ENCODE data around the gene TAOK2. TPM values are rescaled to one million over a fixed set of nuclear protein-coding genes. Genes with fewer than 3 reads are reported as not detected.

TAOK2 gene
- polyA plus RNA-seq, 2 of the 4 experiments (the other 2 are of a cell fraction), result 13.7 to 30.8 TPM

- no peak overlapping the region for H3K4me2 ChIP-seq
- no peaks in the 10 kb centered on the region for H3K4me1 ChIP-seq
- H3K27ac ChIP-seq, result no peak overlapping the region
- ChIA-PET POLR2A (no interaction called here), CTCF (interaction anchor here (0.9 to 5.3 kb wide), 2 partner anchors 18 to 75 kb away, joined by 4 to 22 read pairs; no protein-coding TSS in a partner anchor)
- TF ChIP-seq FOXS1 (CRISPR knock-in tag; IDR thresholded peaks at IDR 0.05) (no peak), CHD4 (IDR thresholded peaks at IDR 0.05; ENCODE audit: borderline replicate concordance) (no peak), ESRRA (IDR thresholded peaks at IDR 0.05; ENCODE audit: borderline replicate concordance, low read length) (no peak), SMC3 (IDR thresholded peaks at IDR 0.05) (no peak), RCOR1 (IDR thresholded peaks at IDR 0.05; ENCODE audit: low read depth, low read length) (no peak), HOXB5 (CRISPR knock-in tag; IDR thresholded peaks at IDR 0.05) (no peak), ZNF302 (CRISPR knock-in tag; IDR thresholded peaks at IDR 0.05) (no peak), KDM5A (IDR thresholded peaks at IDR 0.05) (no peak), NPAS2 (CRISPR knock-in tag; IDR thresholded peaks at IDR 0.05; ENCODE audit: borderline replicate concordance) (no peak), TFCP2L1 (CRISPR knock-in tag; IDR thresholded peaks at IDR 0.05) (no peak), HES2 (IDR thresholded peaks at IDR 0.05) (no peak), MAZ (IDR thresholded peaks at IDR 0.05; ENCODE audit: borderline replicate concordance, low read depth, low read length) (no peak)
- TF ChIP-seq, protein P1, sequence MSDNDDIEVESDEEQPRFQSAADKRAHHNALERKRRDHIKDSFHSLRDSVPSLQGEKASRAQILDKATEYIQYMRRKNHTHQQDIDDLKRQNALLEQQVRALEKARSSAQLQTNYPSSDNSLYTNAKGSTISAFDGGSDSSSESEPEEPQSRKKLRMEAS (IDR thresholded peaks at IDR 0.05), result no peak
- DNase-seq (ENCODE audit: low read depth in 1 of 2, low spot score in 1 of 2), result no peak
- no peaks in the 10 kb centered on the region for H3K9me3 ChIP-seq
- WGBS (ENCODE audit: missing lambda C conversion rate), result 84% methylated on average over 4 of the region's 5 CpGs
- no peak for ATAC-seq
- FAIRE-seq, result no peak
- H3K4me3 ChIP-seq, result no peak overlapping the region
These were observed 13.3 kb downstream of the TAOK2 start for GRCh38 chr16:29986931-29987330.

DNA sequence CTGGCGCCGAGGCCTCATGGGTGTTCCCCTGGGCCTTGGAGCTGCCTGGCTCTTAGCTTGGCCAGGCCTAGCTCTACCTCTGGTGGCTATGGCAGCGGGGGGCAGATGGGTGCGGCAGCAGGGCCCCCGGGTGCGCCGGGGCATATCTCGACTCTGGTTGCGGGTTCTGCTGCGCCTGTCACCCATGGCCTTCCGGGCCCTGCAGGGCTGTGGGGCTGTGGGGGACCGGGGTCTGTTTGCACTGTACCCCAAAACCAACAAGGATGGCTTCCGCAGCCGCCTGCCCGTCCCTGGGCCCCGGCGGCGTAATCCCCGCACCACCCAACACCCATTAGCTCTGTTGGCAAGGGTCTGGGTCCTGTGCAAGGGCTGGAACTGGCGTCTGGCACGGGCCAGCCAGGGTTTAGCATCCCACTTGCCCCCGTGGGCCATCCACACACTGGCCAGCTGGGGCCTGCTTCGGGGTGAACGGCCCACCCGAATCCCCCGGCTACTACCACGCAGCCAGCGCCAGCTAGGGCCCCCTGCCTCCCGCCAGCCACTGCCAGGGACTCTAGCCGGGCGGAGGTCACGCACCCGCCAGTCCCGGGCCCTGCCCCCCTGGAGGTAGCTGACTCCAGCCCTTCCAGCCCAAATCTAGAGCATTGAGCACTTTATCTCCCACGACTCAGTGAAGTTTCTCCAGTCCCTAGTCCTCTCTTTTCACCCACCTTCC is 13.9 kb downstream of the TAOK2 start:
- no peaks in the 10 kb centered on the region for H3K4me1 ChIP-seq
- 92% methylated on average over 21 of the region's 35 CpGs for WGBS (ENCODE audit: missing lambda C conversion rate)
- no peak for TF ChIP-seq PBX3 (IDR thresholded peaks at IDR 0.05)
- TF ChIP-seq, protein P2, sequence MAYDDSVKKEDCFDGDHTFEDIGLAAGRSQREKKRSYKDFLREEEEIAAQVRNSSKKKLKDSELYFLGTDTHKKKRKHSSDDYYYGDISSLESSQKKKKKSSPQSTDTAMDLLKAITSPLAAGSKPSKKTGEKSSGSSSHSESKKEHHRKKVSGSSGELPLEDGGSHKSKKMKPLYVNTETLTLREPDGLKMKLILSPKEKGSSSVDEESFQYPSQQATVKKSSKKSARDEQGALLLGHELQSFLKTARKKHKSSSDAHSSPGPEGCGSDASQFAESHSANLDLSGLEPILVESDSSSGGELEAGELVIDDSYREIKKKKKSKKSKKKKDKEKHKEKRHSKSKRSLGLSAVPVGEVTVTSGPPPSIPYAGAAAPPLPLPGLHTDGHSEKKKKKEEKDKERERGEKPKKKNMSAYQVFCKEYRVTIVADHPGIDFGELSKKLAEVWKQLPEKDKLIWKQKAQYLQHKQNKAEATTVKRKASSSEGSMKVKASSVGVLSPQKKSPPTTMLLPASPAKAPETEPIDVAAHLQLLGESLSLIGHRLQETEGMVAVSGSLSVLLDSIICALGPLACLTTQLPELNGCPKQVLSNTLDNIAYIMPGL (CRISPR knock-in tag; IDR thresholded peaks at IDR 0.05; ENCODE audit: borderline replicate concordance), result no peak
- TF ChIP-seq CEBPB (IDR thresholded peaks at IDR 0.05), result no peak
- TF ChIP-seq POLR2AphosphoS2 (conservative IDR thresholded peaks at IDR 0.05; ENCODE audit: low read length), result no peak
- no peak for TF ChIP-seq HDAC2 (IDR thresholded peaks at IDR 0.05)
- no peak for TF ChIP-seq BHLHE40 (IDR thresholded peaks at IDR 0.05; ENCODE audit: low read depth, low read length)
- no peak for TF ChIP-seq ZC3H11A (IDR thresholded peaks at IDR 0.05)
- no peak for TF ChIP-seq ESRRA (IDR thresholded peaks at IDR 0.05; ENCODE audit: borderline replicate concordance, low read length)
- TF ChIP-seq, protein P1 (IDR thresholded peaks at IDR 0.05), result no peak
- no peak for TF ChIP-seq CBX8 (IDR thresholded peaks at IDR 0.05)
- no peak for TF ChIP-seq E2F6 (IDR thresholded peaks at IDR 0.05; ENCODE audit: borderline replicate concordance, low read depth)
- no peak for TF ChIP-seq EHMT2 (IDR thresholded peaks at IDR 0.05; ENCODE audit: low read depth)
- TF ChIP-seq CHD4 (IDR thresholded peaks at IDR 0.05; ENCODE audit: borderline replicate concordance), result no peak
- TF ChIP-seq RCOR1 (IDR thresholded peaks at IDR 0.05; ENCODE audit: low read depth, low read length), result no peak
- TF ChIP-seq, protein P3, sequence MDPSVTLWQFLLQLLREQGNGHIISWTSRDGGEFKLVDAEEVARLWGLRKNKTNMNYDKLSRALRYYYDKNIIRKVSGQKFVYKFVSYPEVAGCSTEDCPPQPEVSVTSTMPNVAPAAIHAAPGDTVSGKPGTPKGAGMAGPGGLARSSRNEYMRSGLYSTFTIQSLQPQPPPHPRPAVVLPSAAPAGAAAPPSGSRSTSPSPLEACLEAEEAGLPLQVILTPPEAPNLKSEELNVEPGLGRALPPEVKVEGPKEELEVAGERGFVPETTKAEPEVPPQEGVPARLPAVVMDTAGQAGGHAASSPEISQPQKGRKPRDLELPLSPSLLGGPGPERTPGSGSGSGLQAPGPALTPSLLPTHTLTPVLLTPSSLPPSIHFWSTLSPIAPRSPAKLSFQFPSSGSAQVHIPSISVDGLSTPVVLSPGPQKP (IDR thresholded peaks at IDR 0.05; ENCODE audit: low read depth, low read length), result no peak
- TF ChIP-seq RNF2 (IDR thresholded peaks at IDR 0.05; ENCODE audit: borderline replicate concordance, low read depth), result no peak
- TF ChIP-seq MYC (IDR thresholded peaks at IDR 0.05; ENCODE audit: borderline replicate concordance, low read length), result no peak
- TF ChIP-seq, protein P4, sequence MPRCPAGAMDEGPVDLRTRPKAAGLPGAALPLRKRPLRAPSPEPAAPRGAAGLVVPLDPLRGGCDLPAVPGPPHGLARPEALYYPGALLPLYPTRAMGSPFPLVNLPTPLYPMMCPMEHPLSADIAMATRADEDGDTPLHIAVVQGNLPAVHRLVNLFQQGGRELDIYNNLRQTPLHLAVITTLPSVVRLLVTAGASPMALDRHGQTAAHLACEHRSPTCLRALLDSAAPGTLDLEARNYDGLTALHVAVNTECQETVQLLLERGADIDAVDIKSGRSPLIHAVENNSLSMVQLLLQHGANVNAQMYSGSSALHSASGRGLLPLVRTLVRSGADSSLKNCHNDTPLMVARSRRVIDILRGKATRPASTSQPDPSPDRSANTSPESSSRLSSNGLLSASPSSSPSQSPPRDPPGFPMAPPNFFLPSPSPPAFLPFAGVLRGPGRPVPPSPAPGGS (IDR thresholded peaks at IDR 0.05), result no peak
- no peak for TF ChIP-seq FOSB (CRISPR knock-in tag; IDR thresholded peaks at IDR 0.05)
- TF ChIP-seq HOXB5 (CRISPR knock-in tag; IDR thresholded peaks at IDR 0.05), result no peak
- DNase-seq (ENCODE audit: low read depth in 1 of 2, low spot score in 1 of 2) (no peak), ATAC-seq (no peak), FAIRE-seq (no peak)
- POLR2A ChIA-PET, result interaction anchor here (1.4 kb wide), 1 partner anchor 14 kb away, joined by 4 read pairs; the partner anchor contains the start of gene TAOK2
- no peak overlapping the region for H3K4me3 ChIP-seq
- H3K27ac ChIP-seq, result no peak overlapping the region
- CTCF ChIA-PET, result interaction anchor here (0.9 to 5.3 kb wide), 2 partner anchors 18 to 76 kb away, joined by 4 to 22 read pairs; no protein-coding TSS in a partner anchor
- no peaks in the 10 kb centered on the region for H3K9me3 ChIP-seq
- no peak overlapping the region for H3K4me2 ChIP-seq

Measured in A549 (cell line).